A549 (cell line): ENCODE measurements around the gene TMEM106C. TPM values are rescaled to one million over a fixed set of nuclear protein-coding genes. Genes with fewer than 3 reads are reported as not detected.

Experiments used
- ATAC-seq, 2 experiments: fragments of 200-7000 bp in 1 of 2; fragments of >200 bp in 1 of 2; cut with Nextera tagmentation in 1 of 2; cut with Tn5 transposase in 1 of 2; 3 replicates each; pipeline versions ENCODE4 v1.8.0 to v1.9.1; 2018 to 2020; ENCODE audit warnings: mild to moderate bottlenecking in 1 of 2, moderate library complexity in 1 of 2
- CTCF ChIA-PET: fragments of 300-600 bp; sonication (Branson Sonifier 250); formaldehyde crosslinking; extraction: SDS; loops from one replicate; lab custom pipeline; 2021; ENCODE audit warnings: antibody characterized with exemption, inconsistent platforms; lab: Yijun Ruan, JAX
- POLR2A ChIA-PET: fragments of 350-600 bp; formaldehyde crosslinking; extraction: SDS; loops from one replicate; lab custom pipeline; 2021; ENCODE audit warnings: antibody characterized with exemption, inconsistent platforms; lab: Yijun Ruan, JAX
- DNase-seq, 2 experiments: peaks; one replicate each; pipeline versions ENCODE4 v3.0.0 to v3.0.0-alpha.2; 2011 to 2016; ENCODE audit warnings: low read depth in 1 of 2, low spot score in 1 of 2
- FAIRE-seq: peaks from 2 replicates; lab custom pipeline; 2011; peaks lifted over from hg19 to GRCh38; lab: Jason Lieb, UNC
- H3K27ac ChIP-seq, 2 experiments: fragments of >200 bp; sonication (Bioruptor Twin); formaldehyde crosslinking; 3 replicates each; pipeline ENCODE4 v1.5.1; 2016 to 2017
- H3K4me1 ChIP-seq: fragments of >200 bp; sonication (Bioruptor Twin); formaldehyde crosslinking; 3 replicates; pipeline ENCODE4 v1.6.1; 2016
- H3K4me2 ChIP-seq: fragments of >200 bp; sonication (Bioruptor Twin); formaldehyde crosslinking; 3 replicates; pipeline ENCODE4 v1.6.1; 2016
- H3K4me3 ChIP-seq: fragments of >200 bp; sonication (Bioruptor Twin); formaldehyde crosslinking; 3 replicates; pipeline ENCODE4 v1.5.1; 2016
- H3K9me3 ChIP-seq: fragments of >200 bp; sonication (Bioruptor Twin); formaldehyde crosslinking; 3 replicates; pipeline ENCODE4 v1.6.1; 2016
- BCL3 ChIP-seq: fragments of >200 bp; sonication (Bioruptor Twin); formaldehyde crosslinking; IDR thresholded peaks from 3 replicates; pipeline ENCODE4 v1.6.1; 2016
- CBX2 ChIP-seq: fragments of 200-600 bp; sonication (generic); IDR thresholded peaks from 2 replicates; pipeline ENCODE4 v1.6.1; 2016; ENCODE audit warnings: low read depth, mild to moderate bottlenecking, borderline replicate concordance
- CEBPB ChIP-seq, 2 experiments: fragments of >200 bp in 1 of 2; sonication (Bioruptor Twin) in 1 of 2; formaldehyde crosslinking in 1 of 2; IDR thresholded peaks; 2 replicates each; pipeline ENCODE4 v1.6.1; 2012 to 2016
- CHD2 ChIP-seq: fragments of 150-350 bp; IDR thresholded peaks from 2 replicates; pipeline ENCODE4 v1.6.1; 2014; ENCODE audit warnings: low read length; ENCODE audit not compliant: partially characterized antibody
- CHD4 ChIP-seq: fragments of 200-600 bp; sonication (generic); IDR thresholded peaks from 2 replicates; pipeline ENCODE4 v1.6.1; 2016; ENCODE audit warnings: antibody characterized with exemption, mild to moderate bottlenecking, borderline replicate concordance
- CTCF ChIP-seq: fragments of >200 bp; sonication (Bioruptor Twin); formaldehyde crosslinking; IDR thresholded peaks from 3 replicates; pipeline ENCODE4 v1.5.1; 2016
- E2F6 ChIP-seq: IDR thresholded peaks from 2 replicates; pipeline ENCODE4 v1.6.1; 2012; ENCODE audit warnings: low read depth, borderline replicate concordance
- FOSL2 ChIP-seq, 2 experiments: fragments of 450-650 bp in 1 of 2; fragments of >200 bp in 1 of 2; sonication (Bioruptor Twin) in 1 of 2; formaldehyde crosslinking; IDR thresholded peaks; 2 replicates each; pipeline versions ENCODE4 v1.5.0 to v1.6.1; 2016 to 2020; ENCODE audit warnings: mild to moderate bottlenecking in 1 of 2, moderate library complexity in 1 of 2
- HES2 ChIP-seq: fragments of >200 bp; sonication (Bioruptor Twin); formaldehyde crosslinking; IDR thresholded peaks from 2 replicates; pipeline ENCODE4 v1.6.1; 2016
- HMGXB4 ChIP-seq: fragments of 250-450 bp; sonication (Bioruptor Pico); IDR thresholded peaks from 2 replicates; pipeline ENCODE4 v1.5.0; 2021; ENCODE audit warnings: mild to moderate bottlenecking, moderate library complexity, borderline replicate concordance
- HOXA7 ChIP-seq: fragments of 250-450 bp; sonication (Bioruptor Pico); IDR thresholded peaks from 2 replicates; pipeline ENCODE4 v1.5.0; 2020; ENCODE audit warnings: mild to moderate bottlenecking, moderate library complexity
- HOXB13 ChIP-seq: fragments of 250-450 bp; sonication (Bioruptor Pico); IDR thresholded peaks from 2 replicates; pipeline ENCODE4 v1.5.0; 2020; ENCODE audit warnings: low read depth, mild to moderate bottlenecking, moderate library complexity
- MAX ChIP-seq: IDR thresholded peaks from 2 replicates; pipeline ENCODE4 v1.6.1; 2012
- MYC ChIP-seq: IDR thresholded peaks from 2 replicates; pipeline ENCODE4 v1.6.1; 2012; ENCODE audit warnings: mild to moderate bottlenecking, inconsistent platforms, low read length, improper control_type of control experiment, borderline replicate concordance
- NFE2L2 ChIP-seq: fragments of 150-350 bp; conservative IDR thresholded peaks from 2 replicates; pipeline ENCODE4 v1.6.1; 2014; ENCODE audit warnings: low read length
- NPAS2 ChIP-seq: fragments of 250-450 bp; sonication (Bioruptor Pico); IDR thresholded peaks from 2 replicates; pipeline ENCODE4 v1.8.0; 2022; ENCODE audit warnings: mild to moderate bottlenecking, moderate library complexity, borderline replicate concordance
- NR3C1 ChIP-seq: fragments of >200 bp; sonication (Bioruptor Twin); formaldehyde crosslinking; IDR thresholded peaks from 3 replicates; pipeline ENCODE4 v1.6.1; 2017
- RCOR1 ChIP-seq: fragments of 150-350 bp; IDR thresholded peaks from 2 replicates; pipeline ENCODE4 v1.6.1; 2014; ENCODE audit warnings: antibody characterized with exemption, low read length, low read depth
- REST ChIP-seq: fragments of 200-600 bp; sonication (generic); IDR thresholded peaks from 2 replicates; pipeline ENCODE4 v1.6.1; 2016; ENCODE audit warnings: antibody characterized with exemption, mild to moderate bottlenecking, moderate library complexity
- WGBS: methylation state at CpG from one replicate; pipeline ENCODE4 v1.1.6; 2017; ENCODE audit errors: missing lambda C conversion rate; 5-methylcytosine and 5-hydroxymethylcytosine counted together
- polyA plus RNA-seq, 4 experiments: library from polyadenylated mRNA; depleted of rRNA in 3 of 4; stranded (reverse); fragments of >200 nt; fragmentation: RNase III in 1 of 4; extraction: RNeasy Plus Mini Kit Qiagen cat#74134 plus additional on column Dnase treatment in 1 of 4; gene quantifications; 2 replicates in 3 of 4; 3 replicates in 1 of 4; pipeline ENCODE4 v1.2.3, GENCODE V29; 2011 to 2017

TMEM106C gene
- polyA plus RNA-seq, 2 of the 4 experiments (the other 2 are of a cell fraction), result 166 to 236 TPM

GRCh38 chr12:47990351-47991105 is 27.1 kb downstream of the TMEM106C start:
- ChIA-PET CTCF (interaction anchor here (1.2 to 1.6 kb wide), 3 partner anchors 12 to 18 kb away, joined by 3 to 4 read pairs (median 3); no protein-coding TSS in a partner anchor), POLR2A (no interaction called here)
- FAIRE-seq (no peak), ATAC-seq (no peak), DNase-seq (no peak)
- 77% methylated on average over 7 of the region's 7 CpGs for WGBS
- Histone ChIP-seq H3K27ac (no peak overlapping the region), H3K4me2 (no peak overlapping the region), H3K4me1 (no peaks in the 10 kb centered on the region), H3K4me3 (no peak overlapping the region), H3K9me3 (no peaks in the 10 kb centered on the region)
- TF ChIP-seq CHD2, result no peak
- TF ChIP-seq HOXB13 (CRISPR knock-in tag), result no peak
- TF ChIP-seq HES2, result no peak
- no peak for TF ChIP-seq HOXA7 (CRISPR knock-in tag)
- TF ChIP-seq REST, result no peak
- TF ChIP-seq MAX, result no peak
- TF ChIP-seq BCL3, result no peak
- no peak for TF ChIP-seq NR3C1
- no peak for TF ChIP-seq CBX2

GRCh38 chr12:47991106-47992061 is 28.0 kb downstream of the TMEM106C start:
- CTCF ChIA-PET, result interaction anchor here (1.2 to 1.6 kb wide), 4 partner anchors 11 to 42 kb away, joined by 3 to 5 read pairs (median 4); no protein-coding TSS in a partner anchor
- POLR2A ChIA-PET, result no interaction called here
- Histone ChIP-seq H3K27ac (no peak overlapping the region), H3K4me2 (no peak overlapping the region), H3K9me3 (no peaks in the 10 kb centered on the region), H3K4me1 (no peaks in the 10 kb centered on the region), H3K4me3 (no peak overlapping the region)
- 57% methylated on average over 12 of the region's 13 CpGs for WGBS
- ATAC-seq (peak in 1 of 2 experiments; percentile 13; a peak in 2 of 6 replicates), FAIRE-seq (no peak), DNase-seq (no peak)
- no peak for TF ChIP-seq MYC
- no peak for TF ChIP-seq CTCF
- no peak for TF ChIP-seq MAX
- no peak for TF ChIP-seq CHD4
- TF ChIP-seq HMGXB4, result no peak
- TF ChIP-seq NFE2L2, result no peak
- TF ChIP-seq FOSL2 (IDR thresholded peaks at IDR 0.05), result no peak
- no peak for TF ChIP-seq FOSL2 (CRISPR knock-in tag; IDR thresholded peaks at IDR 0.05)
- TF ChIP-seq E2F6, result no peak
- no peak for TF ChIP-seq HOXA7 (CRISPR knock-in tag)
- no peak for TF ChIP-seq CEBPB (IDR thresholded peaks at IDR 0.05)
- no peak for TF ChIP-seq BCL3
- TF ChIP-seq RCOR1, result no peak
- no peak for TF ChIP-seq NPAS2 (CRISPR knock-in tag)
